Transverse colon (tissue), 3 donors: ENCODE data around the gene TRDN.

Source experiments
- CTCF ChIP-seq, 5 experiments: fragments of 200-600 bp in 3 of 5; fragments of 450-650 bp in 2 of 5; sonication (generic) in 3 of 5; IDR thresholded peaks; 1 replicate in 2 of 5; 2 replicates in 3 of 5; pipeline ENCODE4 v1.5.1; 2016 to 2017; ENCODE audit warnings: antibody characterized with exemption in 5 of 5, inconsistent platforms in 3 of 5, mild to moderate bottlenecking in 2 of 5, moderate library complexity in 1 of 5
- POLR2A ChIP-seq: fragments of 450-650 bp; IDR thresholded peaks from one replicate; pipeline ENCODE4 v1.6.1; 2016; ENCODE audit warnings: antibody characterized with exemption, mild to moderate bottlenecking, moderate library complexity

DNA sequence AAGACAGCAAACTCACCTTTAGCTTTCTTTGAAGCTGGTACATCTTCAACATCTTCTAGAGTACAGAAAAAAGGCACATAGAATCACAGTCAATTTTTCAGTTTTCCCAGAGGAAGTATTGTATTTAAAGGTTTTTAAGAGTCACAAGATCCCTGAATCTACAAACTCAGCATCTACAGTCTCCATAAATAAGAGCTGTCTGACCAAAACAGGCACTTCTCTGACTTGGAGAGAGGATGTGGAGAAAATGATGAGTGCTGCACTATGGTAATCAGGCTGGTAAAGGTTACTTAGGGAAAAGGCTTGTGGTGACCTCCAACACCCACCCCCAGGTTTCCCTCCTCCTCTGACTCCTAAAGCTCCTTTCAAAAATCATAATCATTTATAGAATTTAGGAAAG lies 412.7 kb downstream of the TRDN start:
- TF ChIP-seq CTCF (IDR thresholded peaks at IDR 0.05): no peak
- TF ChIP-seq POLR2A: no peak
